Ectodermal cell (in vitro differentiated cells): ENCODE measurements around the gene ALPK3.

ENCODE experiments used
- H3K27ac ChIP-seq: 2 replicates; pipeline ENCODE4 v1.7.0; 2013; ENCODE audit warnings: mild to moderate bottlenecking, low read depth, low read length; ENCODE audit not compliant: insufficient read depth, poor library complexity, severe bottlenecking
- H3K27me3 ChIP-seq: 2 replicates; pipeline ENCODE4 v1.7.0; 2013; ENCODE audit warnings: mild to moderate bottlenecking, low read length; ENCODE audit not compliant: insufficient read depth, control insufficient read depth, poor library complexity, severe bottlenecking
- H3K36me3 ChIP-seq: one replicate; pipeline ENCODE4 v1.7.0; 2013; ENCODE audit warnings: low read length; ENCODE audit not compliant: control insufficient read depth, insufficient read depth
- H3K4me1 ChIP-seq: one replicate; pipeline ENCODE4 v1.7.0; 2013; ENCODE audit warnings: low read length; ENCODE audit not compliant: control insufficient read depth, insufficient read depth
- H3K4me3 ChIP-seq: 2 replicates; pipeline ENCODE4 v1.7.0; 2013; ENCODE audit warnings: low read depth, low read length, control low read depth; ENCODE audit not compliant: insufficient read depth
- H3K9me3 ChIP-seq: 2 replicates; pipeline ENCODE4 v1.7.0; 2013; ENCODE audit warnings: mild to moderate bottlenecking, low read length, moderate library complexity; ENCODE audit not compliant: control insufficient read depth
- WGBS, 2 experiments: methylation state at CpG; one replicate each; pipeline ENCODE4 v1.1.7; 2013; ENCODE audit warnings: missing lambda C conversion rate in 2 of 2; 5-methylcytosine and 5-hydroxymethylcytosine counted together

Gene ALPK3

GRCh38 chr15:84832448-84833040 is 15.4 kb downstream of the ALPK3 start:
- Histone ChIP-seq H3K27ac (no peak overlapping the region), H3K9me3 (no peaks in the 10 kb centered on the region), H3K36me3 (no peaks in the 10 kb centered on the region), H3K27me3 (no peaks in the 10 kb centered on the region), H3K4me3 (no peak overlapping the region), H3K4me1 (peaks cover 5% of the 10 kb centered on the region)
- 88 to 92% methylated on average over 2 of the region's 2 CpGs for WGBS, 2 experiments

DNA sequence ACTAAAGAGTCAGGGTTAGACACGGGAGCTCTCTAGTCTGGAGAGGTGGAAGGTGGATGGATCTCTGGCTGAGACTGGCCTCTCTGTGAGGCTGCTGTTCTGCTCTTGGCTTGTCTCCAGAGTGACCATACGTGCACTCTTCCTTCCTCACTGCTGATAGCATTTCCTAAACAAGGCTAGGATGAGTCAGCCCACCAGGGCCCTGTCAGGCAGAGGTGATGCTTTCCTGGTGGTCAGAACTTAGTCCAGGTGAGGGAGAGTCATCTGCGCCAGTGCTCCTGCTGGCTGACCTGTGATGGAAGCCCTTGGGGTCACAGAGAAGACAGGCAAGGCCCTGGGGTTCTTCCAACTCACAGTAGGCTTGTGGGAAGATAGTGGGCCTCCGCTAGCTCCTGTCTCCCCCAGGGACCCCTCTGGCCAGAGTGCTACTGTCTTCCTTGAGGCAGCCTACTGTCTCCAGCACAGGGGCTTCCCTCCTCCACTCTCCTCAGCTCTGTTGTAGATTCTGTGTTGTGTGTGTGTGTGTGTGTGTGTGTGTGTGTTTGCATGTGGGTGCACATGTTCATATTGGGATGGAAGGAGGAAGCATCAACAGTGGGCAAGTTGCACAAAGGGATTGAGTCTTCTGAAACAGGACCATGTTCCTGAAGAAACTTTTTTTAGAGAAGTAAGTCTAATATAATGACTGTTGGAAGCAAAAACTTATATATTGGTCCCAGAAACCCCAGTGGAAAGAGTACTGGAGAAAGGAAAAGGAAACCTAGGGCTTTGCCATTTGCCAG is 16.5 kb downstream of the ALPK3 start:
- WGBS, 2 experiments, result 88 to 93% methylated on average over 4 of the region's 4 CpGs
- no peaks in the 10 kb centered on the region for H3K9me3 ChIP-seq
- no peaks in the 10 kb centered on the region for H3K36me3 ChIP-seq
- no peaks in the 10 kb centered on the region for H3K27me3 ChIP-seq
- H3K4me1 ChIP-seq, result peaks cover 5% of the 10 kb centered on the region
- H3K27ac ChIP-seq, result no peak overlapping the region
- H3K4me3 ChIP-seq, result no peak overlapping the region

GRCh38 chr15:84834229-84834955 is 17.2 kb downstream of the ALPK3 start:
- 91 to 93% methylated on average over 4 of the region's 4 CpGs for WGBS, 2 experiments
- Histone ChIP-seq H3K36me3 (no peaks in the 10 kb centered on the region), H3K4me1 (peaks cover 5% of the 10 kb centered on the region), H3K27ac (no peak overlapping the region), H3K9me3 (no peaks in the 10 kb centered on the region), H3K27me3 (no peaks in the 10 kb centered on the region), H3K4me3 (no peak overlapping the region)

DNA sequence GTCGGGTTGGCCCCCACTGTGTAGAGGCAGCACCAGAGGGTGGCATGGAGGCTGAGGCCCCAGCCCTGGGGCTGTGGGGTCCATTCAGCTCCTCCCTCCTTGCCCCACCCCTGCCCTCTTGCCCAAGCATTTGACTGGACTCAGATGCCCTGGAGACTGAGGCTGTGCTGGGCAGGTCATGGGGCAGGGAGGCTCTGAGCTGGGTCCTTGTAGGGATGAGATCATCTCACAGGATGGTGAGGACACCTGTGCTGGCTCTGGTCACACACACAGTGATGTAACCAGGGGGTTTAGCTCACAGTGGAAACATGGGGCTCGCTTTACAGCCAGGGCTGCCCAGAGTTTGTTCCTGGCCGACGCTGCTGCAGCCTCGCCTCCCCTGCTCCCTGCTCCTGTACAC is 17.8 kb downstream of the ALPK3 start:
- no peak overlapping the region for H3K27ac ChIP-seq
- peaks cover 5% of the 10 kb centered on the region for H3K4me1 ChIP-seq
- no peaks in the 10 kb centered on the region for H3K36me3 ChIP-seq
- H3K27me3 ChIP-seq, result no peaks in the 10 kb centered on the region
- no peak overlapping the region for H3K4me3 ChIP-seq
- H3K9me3 ChIP-seq, result no peaks in the 10 kb centered on the region
- 92% methylated on average over 5 of the region's 5 CpGs for WGBS, 2 experiments

DNA sequence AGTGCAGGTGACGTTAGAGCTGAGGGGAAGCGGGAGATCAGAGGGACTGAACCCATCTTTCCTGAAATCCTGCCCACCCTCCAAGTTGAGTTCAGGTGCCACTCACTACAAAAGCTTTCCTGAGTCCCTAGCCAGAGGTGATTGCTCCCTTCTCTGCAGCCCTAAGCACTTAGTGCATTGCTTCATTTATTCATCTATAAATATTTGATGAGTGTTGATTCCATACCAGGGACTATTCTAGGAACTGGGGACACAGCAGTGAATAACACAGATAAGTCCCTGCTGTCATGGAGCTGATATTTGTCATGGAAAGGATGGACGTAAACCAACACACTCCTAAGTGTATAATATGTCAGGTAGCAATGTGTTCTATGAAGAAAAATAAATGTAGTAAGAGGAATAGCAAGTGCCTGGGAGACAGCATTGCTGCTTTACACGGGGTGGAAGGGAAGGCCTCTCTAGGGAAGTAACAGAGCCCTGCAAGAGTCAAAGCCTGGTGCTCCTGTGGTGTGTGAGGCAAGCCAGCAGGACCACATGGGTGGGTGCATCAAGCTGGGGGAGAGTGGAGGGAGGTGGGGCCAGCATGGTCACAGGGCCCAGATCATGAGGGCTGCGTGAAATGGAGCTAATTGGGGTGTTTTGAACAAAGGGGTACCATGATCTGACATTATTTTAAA is 18.6 kb downstream of the ALPK3 start:
- peaks cover 5% of the 10 kb centered on the region for H3K4me1 ChIP-seq
- no peaks in the 10 kb centered on the region for H3K36me3 ChIP-seq
- no peak overlapping the region for H3K4me3 ChIP-seq
- H3K9me3 ChIP-seq, result no peaks in the 10 kb centered on the region
- WGBS, 2 experiments, result 87 to 92% methylated on average over 5 of the region's 5 CpGs
- H3K27me3 ChIP-seq, result no peaks in the 10 kb centered on the region
- no peak overlapping the region for H3K27ac ChIP-seq

GRCh38 chr15:84836844-84837243 is 19.7 kb downstream of the ALPK3 start:
- Histone ChIP-seq H3K4me1 (peaks cover 5% of the 10 kb centered on the region), H3K27ac (no peak overlapping the region), H3K27me3 (no peaks in the 10 kb centered on the region), H3K4me3 (no peak overlapping the region), H3K9me3 (no peaks in the 10 kb centered on the region), H3K36me3 (no peaks in the 10 kb centered on the region)
- WGBS, 2 experiments, result 96 to 98% methylated on average over 1 of the region's 1 CpG

GRCh38 chr15:84839714-84840113 is 22.6 kb downstream of the ALPK3 start:
- Histone ChIP-seq H3K9me3 (no peaks in the 10 kb centered on the region), H3K36me3 (no peaks in the 10 kb centered on the region), H3K4me1 (no peaks in the 10 kb centered on the region), H3K4me3 (no peak overlapping the region), H3K27me3 (no peaks in the 10 kb centered on the region), H3K27ac (no peak overlapping the region)
- 96 to 97% methylated on average over 23 of the region's 23 CpGs for WGBS, 2 experiments

DNA sequence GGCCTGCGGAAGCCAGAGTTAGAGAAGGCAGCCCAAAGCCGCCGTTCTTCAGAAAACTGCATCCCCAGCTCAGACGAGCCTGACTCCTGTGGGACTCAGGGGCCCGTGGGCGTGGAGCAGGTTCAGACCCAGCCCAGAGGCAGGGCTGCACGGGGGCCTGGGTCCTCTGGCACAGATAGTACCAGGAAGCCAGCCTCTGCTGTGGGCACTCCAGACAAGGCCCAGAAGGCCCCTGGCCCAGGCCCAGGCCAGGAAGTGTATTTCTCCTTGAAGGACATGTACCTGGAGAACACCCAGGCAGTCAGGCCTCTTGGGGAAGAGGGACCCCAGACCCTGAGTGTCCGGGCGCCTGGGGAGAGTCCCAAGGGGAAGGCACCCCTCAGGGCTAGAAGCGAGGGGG is 23.1 kb downstream of the ALPK3 start:
- H3K27ac ChIP-seq, result no peak overlapping the region
- H3K36me3 ChIP-seq, result no peaks in the 10 kb centered on the region
- H3K4me1 ChIP-seq, result no peaks in the 10 kb centered on the region
- H3K4me3 ChIP-seq, result no peak overlapping the region
- H3K27me3 ChIP-seq, result no peaks in the 10 kb centered on the region
- no peaks in the 10 kb centered on the region for H3K9me3 ChIP-seq
- WGBS, 2 experiments, result 94 to 96% methylated on average over 10 of the region's 10 CpGs

DNA sequence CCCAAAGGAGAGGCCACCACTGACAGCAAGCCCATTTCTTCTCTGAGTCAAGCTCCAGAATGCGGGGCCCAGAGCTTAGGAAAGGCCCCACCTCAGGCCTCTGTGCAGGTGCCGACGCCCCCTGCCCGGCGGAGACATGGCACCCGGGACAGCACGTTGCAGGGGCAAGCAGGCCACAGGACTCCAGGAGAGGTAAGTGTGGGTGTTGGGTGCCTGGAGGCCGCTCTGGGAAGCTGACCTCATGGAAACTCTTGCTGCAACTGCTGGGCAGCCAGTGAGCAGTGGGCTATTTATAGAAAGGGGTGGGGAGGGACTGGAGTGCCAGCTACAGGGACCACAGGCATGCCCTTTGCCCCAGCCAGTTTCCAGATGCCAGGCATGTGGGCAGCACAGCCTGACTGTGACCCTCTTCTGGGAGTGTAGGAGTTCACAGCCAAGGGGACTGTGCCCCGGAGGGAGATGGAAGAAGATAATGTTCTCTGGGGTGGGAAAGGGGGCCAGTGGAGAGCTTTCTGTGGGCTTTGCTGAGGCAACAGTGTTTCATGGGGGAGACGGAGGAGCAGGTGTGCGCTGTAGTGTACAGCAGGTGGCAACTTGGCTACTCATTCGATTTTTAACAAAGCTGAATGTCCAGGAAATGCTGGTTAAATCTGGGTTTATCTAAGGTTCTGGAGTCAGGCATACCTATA is 23.7 kb downstream of the ALPK3 start:
- no peaks in the 10 kb centered on the region for H3K36me3 ChIP-seq

More for the DNA sequence above, 23.7 kb downstream of the ALPK3 start:
- no peaks in the 10 kb centered on the region for H3K27me3 ChIP-seq
- no peaks in the 10 kb centered on the region for H3K4me1 ChIP-seq
- H3K9me3 ChIP-seq, result no peaks in the 10 kb centered on the region
- no peak overlapping the region for H3K27ac ChIP-seq
- 94 to 96% methylated on average over 12 of the region's 12 CpGs for WGBS, 2 experiments
- H3K4me3 ChIP-seq, result no peak overlapping the region
